B cell (primary cell): Measurements from ENCODE around the gene SPECC1. TPM values are rescaled to one million over a fixed set of nuclear protein-coding genes. Genes with fewer than 3 reads are reported as not detected.

Experiments used
- ATAC-seq: fragments of 200-7000 bp; cut with Tn5 transposase; one replicate; pipeline ENCODE4 v1.10.0; 2021; ENCODE audit warnings: low read depth, mild to moderate bottlenecking, moderate number of reproducible peaks, moderate library complexity
- CTCF ChIA-PET: fragments of 350-600 bp; sonication (Branson Sonifier 250); formaldehyde crosslinking; loops from one replicate; lab custom pipeline; 2021; ENCODE audit warnings: antibody characterized with exemption, inconsistent platforms; lab: Charles Lee
- POLR2A ChIA-PET: fragments of 350-600 bp; sonication (Branson Sonifier 250); formaldehyde crosslinking; loops from one replicate; lab custom pipeline; 2021; ENCODE audit warnings: antibody characterized with exemption; lab: Charles Lee
- DNase-seq: peaks from one replicate; pipeline ENCODE4 v3.0.0; 2013
- H2AFZ ChIP-seq: 2 replicates; pipeline ENCODE4 v1.6.1; 2012; ENCODE audit warnings: mild to moderate bottlenecking, low read depth, low read length; ENCODE audit not compliant: insufficient read depth, poor library complexity, severe bottlenecking
- H3K27ac ChIP-seq, 2 donors: 1 replicate in 1 of 2; 2 replicates in 1 of 2; pipeline ENCODE4 v1.5.1; 2012 to 2013; ENCODE audit warnings: low read length in 2 of 2, mild to moderate bottlenecking in 2 of 2, moderate library complexity in 1 of 2
- H3K27me3 ChIP-seq, 4 experiments: fragments of 200-600 bp in 1 of 4; sonication (generic) in 1 of 4; replicated peaks in 1 of 4; 1 replicate in 2 of 4; 2 replicates in 2 of 4; pipeline versions ENCODE4 v1.6.1 to v1.7.0; 2013 to 2016; ENCODE audit warnings: low read length in 3 of 4, mild to moderate bottlenecking in 2 of 4, mixed read lengths in 1 of 4, moderate library complexity in 1 of 4; ENCODE audit not compliant: insufficient read depth in 4 of 4, control insufficient read depth in 3 of 4; ENCODE audit errors: control extremely low read depth in 1 of 4
- H3K36me3 ChIP-seq, 2 experiments: replicated peaks in 1 of 2; 1 replicate in 1 of 2; 2 replicates in 1 of 2; pipeline versions ENCODE4 v1.6.1 to v1.7.1; 2013; ENCODE audit warnings: low read length in 1 of 2; ENCODE audit not compliant: insufficient read depth in 2 of 2, control insufficient read depth in 1 of 2; ENCODE audit errors: control extremely low read depth in 1 of 2, extremely low read depth in 1 of 2
- H3K4me1 ChIP-seq, 2 donors: fragments of 200-600 bp in 1 of 2; sonication (generic) in 1 of 2; 1 replicate in 1 of 2; 2 replicates in 1 of 2; pipeline versions ENCODE4 v1.5.1 to v1.6.1; 2013 to 2017; ENCODE audit warnings: low read length in 2 of 2; ENCODE audit not compliant: control insufficient read depth in 2 of 2, insufficient read depth in 2 of 2
- H3K4me2 ChIP-seq: replicated peaks from 2 replicates; pipeline ENCODE3; 2012; ENCODE audit warnings: mild to moderate bottlenecking, low read depth, low read length; ENCODE audit not compliant: poor library complexity, severe bottlenecking
- H3K4me3 ChIP-seq, 5 experiments: fragments of 200-600 bp in 1 of 5; sonication (generic) in 1 of 5; 1 replicate in 3 of 5; 2 replicates in 2 of 5; pipeline versions ENCODE4 v1.5.1 to v1.7.0; 2011 to 2016; ENCODE audit warnings: low read length in 4 of 5, mild to moderate bottlenecking in 4 of 5, low read depth in 2 of 5, control low read depth in 1 of 5, moderate library complexity in 1 of 5; ENCODE audit not compliant: insufficient read depth in 1 of 5; ENCODE audit errors: control extremely low read depth in 1 of 5, extremely low read depth in 1 of 5
- H3K79me2 ChIP-seq: fragments of 200-600 bp; sonication (generic); one replicate; pipeline ENCODE4 v1.6.0; 2016; ENCODE audit warnings: low read length; ENCODE audit not compliant: control insufficient read depth, insufficient read depth
- H3K9ac ChIP-seq: fragments of 200-600 bp; sonication (generic); 2 replicates; pipeline ENCODE4 v1.6.1; 2017; ENCODE audit warnings: mild to moderate bottlenecking, low read length, moderate library complexity
- H3K9me3 ChIP-seq, 3 donors: one replicate each; pipeline versions ENCODE4 v1.6.1 to v1.7.1; 2013; ENCODE audit warnings: low read length in 2 of 3; ENCODE audit not compliant: control insufficient read depth in 2 of 3, insufficient read depth in 1 of 3; ENCODE audit errors: control extremely low read depth in 1 of 3
- H4K20me1 ChIP-seq: 2 replicates; pipeline ENCODE4 v1.6.0; 2012; ENCODE audit warnings: mild to moderate bottlenecking, low read length; ENCODE audit not compliant: insufficient read depth, control insufficient read depth, poor library complexity, severe bottlenecking
- H3K27ac Mint-ChIP-seq: one replicate; pipeline ENCODE4 v1.8.0; 2021; ENCODE audit warnings: mixed read lengths
- H3K27me3 Mint-ChIP-seq: one replicate; pipeline ENCODE4 v1.8.0; 2021; ENCODE audit warnings: mixed read lengths
- H3K4me1 Mint-ChIP-seq: one replicate; pipeline ENCODE4 v1.8.0; 2021; ENCODE audit warnings: mixed read lengths
- H3K4me3 Mint-ChIP-seq: one replicate; pipeline ENCODE4 v1.8.0; 2021; ENCODE audit warnings: mixed read lengths
- H3K9me3 Mint-ChIP-seq: one replicate; pipeline ENCODE4 v1.8.0; 2022; ENCODE audit warnings: mixed read lengths; ENCODE audit not compliant: insufficient read depth
- CTCF ChIP-seq: fragments of 200-600 bp; IDR thresholded peaks from one replicate; pipeline ENCODE4 v1.8.0; 2022; ENCODE audit warnings: antibody characterized with exemption, mild to moderate bottlenecking
- EZH2 ChIP-seq: IDR thresholded peaks from 2 replicates; pipeline ENCODE4 v1.6.1; 2012; ENCODE audit warnings: borderline replicate concordance, low read depth, mild to moderate bottlenecking, moderate library complexity, low read length; ENCODE audit not compliant: insufficient read depth, poor library complexity, severe bottlenecking
- WGBS: methylation state at CpG from one replicate; pipeline ENCODE4 v1.1.5; 2013; ENCODE audit warnings: missing lambda C conversion rate; ENCODE audit not compliant: insufficient coverage; 5-methylcytosine and 5-hydroxymethylcytosine counted together
- intact Hi-C: fragments of 100-400 bp; cut with micrococcal nuclease; formaldehyde crosslinking; loops from one replicate; pipeline ENCODE4 v1.10.0; 2022
- polyA plus RNA-seq: library from polyadenylated mRNA; depleted of rRNA; stranded (reverse); fragments of >200 nt; gene quantifications from 2 replicates; pipeline ENCODE4 v1.2.3, GENCODE V29; 2012
- total RNA-seq, 2 donors: library from RNA; stranded (reverse); fragments of 120-200 nt in 1 of 2; gene quantifications; 1 replicate in 1 of 2; 2 replicates in 1 of 2; pipeline versions ENCODE4 v1.2.3 to v1.2.4, GENCODE V29; 2013 to 2022

Gene SPECC1
- total and polyA plus RNA-seq, 2 donors (not counting 1 experiment from before 2014, with no cell fraction given): 4.6 to 7.4 TPM

- Mint-ChIP-seq H3K4me3 (no peak overlapping the region), H3K27me3 (peaks cover 22% of the 10 kb centered on the region), H3K4me1 (no peaks in the 10 kb centered on the region), H3K27ac (no peak overlapping the region), H3K9me3 (no peaks in the 10 kb centered on the region)
- H3K9ac ChIP-seq: no peak overlapping the region
- no peaks in the 10 kb centered on the region for H3K4me1 ChIP-seq
- no peak for ATAC-seq
- no peaks in the 10 kb centered on the region for H3K79me2 ChIP-seq
- H3K27me3 ChIP-seq: no peaks in the 10 kb centered on the region
- DNase-seq: no peak
- TF ChIP-seq EZH2 (no peak), CTCF (no peak)
- H3K4me2 ChIP-seq: no peak overlapping the region
- H3K36me3 ChIP-seq: no peaks in the 10 kb centered on the region
- ChIA-PET POLR2A (no interaction called here), CTCF (no interaction called here)
- no peak overlapping the region for H3K4me3 ChIP-seq
- intact Hi-C loops: no loop called here
- no peak overlapping the region for H2AFZ ChIP-seq
- WGBS: 100% methylated on average over 1 of the region's 2 CpGs
- no peaks in the 10 kb centered on the region for H4K20me1 ChIP-seq
- H3K9me3 ChIP-seq: no peaks in the 10 kb centered on the region
- H3K27ac ChIP-seq: no peak overlapping the region
Measured at GRCh38 chr17:20039037-20039436, 29.9 kb downstream of the SPECC1 start.

- intact Hi-C loops: no loop called here
- H3K4me1 ChIP-seq: no peaks in the 10 kb centered on the region
- no peaks in the 10 kb centered on the region for H3K9me3 ChIP-seq
- no peaks in the 10 kb centered on the region for H3K4me1 Mint-ChIP-seq
- H3K9me3 Mint-ChIP-seq: no peaks in the 10 kb centered on the region
- peaks cover 29% of the 10 kb centered on the region for H3K27me3 Mint-ChIP-seq
- H3K4me3 Mint-ChIP-seq: no peak overlapping the region
- no peaks in the 10 kb centered on the region for H3K27me3 ChIP-seq
- ChIA-PET POLR2A (no interaction called here), CTCF (no interaction called here)
- DNase-seq (no peak), ATAC-seq (no peak)
- H4K20me1 ChIP-seq: no peaks in the 10 kb centered on the region
- H3K4me3 ChIP-seq: no peak overlapping the region
- H3K9ac ChIP-seq: no peak overlapping the region
- no peak overlapping the region for H3K27ac Mint-ChIP-seq
- H3K36me3 ChIP-seq: no peaks in the 10 kb centered on the region
- H3K4me2 ChIP-seq: no peak overlapping the region
- no peaks in the 10 kb centered on the region for H3K79me2 ChIP-seq
- H2AFZ ChIP-seq: no peak overlapping the region
- no peak overlapping the region for H3K27ac ChIP-seq
- TF ChIP-seq EZH2 (no peak), CTCF (no peak)
Measured at GRCh38 chr17:20040216-20040615, 31.1 kb downstream of the SPECC1 start.
